Thyroid gland (tissue), 4 donors: Measurements from ENCODE around the gene NKD1.

ENCODE experiments used
- CTCF ChIP-seq, 6 experiments: fragments of 200-600 bp in 3 of 6; fragments of 450-650 bp in 3 of 6; sonication (generic) in 3 of 6; IDR thresholded peaks; one replicate each; pipeline ENCODE4 v1.5.1; 2016 to 2019; ENCODE audit warnings: antibody characterized with exemption in 6 of 6, mild to moderate bottlenecking in 2 of 6, inconsistent platforms in 1 of 6, moderate library complexity in 1 of 6
- POLR2A ChIP-seq, 2 donors: fragments of 450-650 bp; IDR thresholded peaks; one replicate each; pipeline ENCODE4 v1.6.1; 2017; ENCODE audit warnings: antibody characterized with exemption in 2 of 2, mild to moderate bottlenecking in 2 of 2, moderate library complexity in 1 of 2

GRCh38 chr16:50500171-50500874 is 47.9 kb upstream of the NKD1 start:
- TF ChIP-seq CTCF (IDR thresholded peaks at IDR 0.05) (no peak), POLR2A (IDR thresholded peaks at IDR 0.05) (no peak)
